Fibroblast of mammary gland (primary cell): ENCODE results near the gene ULK4.

ENCODE experiments used
- DNase-seq: peaks from one replicate; pipeline ENCODE4 v3.0.0-alpha.2; 2010; ENCODE audit warnings: low read depth
- H3K4me3 ChIP-seq: 2 replicates; pipeline ENCODE4 v1.5.1; 2011; ENCODE audit warnings: low read depth, mild to moderate bottlenecking, low read length, moderate library complexity; ENCODE audit not compliant: control insufficient read depth
- CTCF ChIP-seq: conservative IDR thresholded peaks from 2 replicates; pipeline ENCODE4 v1.5.1; 2011; ENCODE audit warnings: low read depth, low read length, inconsistent platforms; ENCODE audit not compliant: control insufficient read depth, insufficient read depth

Gene ULK4

GRCh38 chr3:42001777-42002176, 39.9 kb upstream of the ULK4 start:
- DNase-seq, result no peak
- TF ChIP-seq CTCF, result no peak
- H3K4me3 ChIP-seq, result no peak overlapping the region

DNA sequence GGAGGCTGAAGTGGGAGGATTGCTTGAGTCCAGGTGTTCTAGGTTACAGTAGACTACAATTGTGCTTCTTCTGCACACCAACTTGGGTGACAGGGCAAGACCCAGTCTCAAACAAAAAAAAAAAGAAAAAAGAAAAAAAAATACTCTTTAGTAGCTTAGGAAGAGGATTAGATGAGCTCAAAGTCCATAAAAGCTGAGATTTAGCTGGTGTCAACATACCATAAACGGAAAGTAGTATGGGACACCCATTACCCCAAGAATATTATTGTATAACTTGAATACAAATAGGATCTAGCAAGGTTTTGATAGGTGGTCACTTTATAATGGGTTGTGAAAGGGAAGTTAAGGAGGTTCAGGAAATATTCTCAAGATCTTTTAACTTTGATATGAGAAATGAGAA, 38.0 kb upstream of the ULK4 start:
- DNase-seq, result no peak
- no peak overlapping the region for H3K4me3 ChIP-seq
- no peak for TF ChIP-seq CTCF

GRCh38 chr3:41997702-41998550, 36.0 kb upstream of the ULK4 start:
- H3K4me3 ChIP-seq, result no peak overlapping the region
- peak; percentile 21 for DNase-seq
- peak; percentile 47 for TF ChIP-seq CTCF

DNA sequence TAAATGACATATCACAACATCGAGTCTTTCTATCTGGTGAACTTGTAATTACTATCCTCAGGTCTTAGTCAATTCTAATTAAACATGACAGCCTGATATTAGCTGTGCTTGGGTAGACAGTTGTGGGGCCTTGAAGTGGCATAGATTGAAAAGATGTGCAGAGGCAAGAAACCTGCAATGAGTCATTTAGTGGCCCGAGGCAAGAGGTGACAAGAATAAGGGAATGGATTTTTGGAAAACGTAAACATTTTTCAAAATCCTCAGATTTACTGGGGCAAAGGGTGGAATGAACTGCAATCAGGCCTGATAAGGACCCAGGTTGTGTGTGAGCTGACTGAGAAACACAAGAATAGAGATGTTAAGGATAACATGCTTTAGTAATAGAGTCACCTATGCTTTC, 29.5 kb upstream of the ULK4 start:
- no peak overlapping the region for H3K4me3 ChIP-seq
- TF ChIP-seq CTCF, result no peak
- DNase-seq, result no peak

- no peak for TF ChIP-seq CTCF
- no peak overlapping the region for H3K4me3 ChIP-seq
- no peak for DNase-seq
Measured at GRCh38 chr3:41989518-41989917, 27.6 kb upstream of the ULK4 start.

DNA sequence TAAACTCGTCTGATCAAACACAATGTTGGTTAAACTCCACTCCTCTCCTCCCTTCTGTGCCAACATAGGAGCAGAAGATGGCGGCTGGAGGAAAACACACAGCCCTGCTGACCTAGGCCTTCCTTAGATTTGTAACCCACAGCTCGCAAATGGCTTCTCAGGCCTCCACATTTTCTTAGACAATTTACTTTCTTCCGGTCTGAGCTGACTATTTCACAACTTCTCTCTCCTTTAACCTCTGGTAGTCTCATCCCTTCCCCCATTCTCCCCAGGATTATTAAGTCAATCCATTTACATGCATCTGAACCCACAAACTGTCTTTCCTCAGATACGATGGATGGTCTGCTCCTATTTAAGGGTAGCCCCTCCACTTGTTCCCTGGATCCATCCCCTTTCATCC, 25.7 kb upstream of the ULK4 start:
- no peak overlapping the region for H3K4me3 ChIP-seq
- no peak for DNase-seq
- TF ChIP-seq CTCF, result no peak
